ENCODE data around the gene SCIMP. TPM values are rescaled to one million over a fixed set of nuclear protein-coding genes. Genes with fewer than 3 reads are reported as not detected.
A peak's percentile ranks its signal among the peaks of the same experiment; 100 is the strongest.

SCIMP gene
- 1 to 10 TPM in 1 of 2 donors, under 1 TPM in 1; 0.64 to 2.3 TPM for total RNA-seq
- long read RNA-seq = 0 reads

- DNase-seq = peak; percentile 31 to 33
- ATAC-seq = no peak
- intact Hi-C loops (cut with DNase I, micrococcal nuclease) = no loop called here
Measured at GRCh38 chr17:5234645-5235576, at the start of gene SCIMP. SCIMP (minus strand) TSS chr17:5234860; CDS start chr17:5234755, 105 bp downstream.

GRCh38 chr17:5283571-5284315 is 49.1 kb upstream of the SCIMP start:
- no peak for ATAC-seq
- no peak for DNase-seq
- intact Hi-C loops (cut with DNase I, micrococcal nuclease) = no loop called here

GRCh38 chr17:5282642-5283217 is 48.1 kb upstream of the SCIMP start:
- DNase-seq (peak in 1 of 2 donors; percentile 28), ATAC-seq (no peak)
- intact Hi-C loops (cut with DNase I, micrococcal nuclease) = no loop called here

- DNase-seq = peak; percentile 90 to 94
- peak; percentile 91 for ATAC-seq
- intact Hi-C loops (cut with DNase I, micrococcal nuclease) = no loop called here
Measured at GRCh38 chr17:5281814-5282641, 47.4 kb upstream of the SCIMP start, which contains the start of gene RABEP1. RABEP1 (plus strand) TSS chr17:5282284; CDS start chr17:5282487, 203 bp downstream.

- intact Hi-C loops (cut with DNase I, micrococcal nuclease) = no loop called here
- ATAC-seq = no peak
Measured at GRCh38 chr17:5272322-5272721, 37.7 kb upstream of the SCIMP start.

GRCh38 chr17:5269241-5269960 is 34.7 kb upstream of the SCIMP start:
- no peak for ATAC-seq

More at GRCh38 chr17:5272322-5272721, 37.7 kb upstream of the SCIMP start:
- DNase-seq = no peak

GRCh38 chr17:5264893-5265292 is 30.2 kb upstream of the SCIMP start:
- intact Hi-C loops (cut with DNase I, micrococcal nuclease) = no loop called here
- no peak for DNase-seq
- ATAC-seq = peak; percentile 67

More at GRCh38 chr17:5269241-5269960, 34.7 kb upstream of the SCIMP start:
- intact Hi-C loops (cut with DNase I, micrococcal nuclease) = no loop called here
- DNase-seq = no peak

- intact Hi-C loops (cut with DNase I, micrococcal nuclease) = no loop called here
- ATAC-seq = no peak
- DNase-seq = no peak
Measured at GRCh38 chr17:5263441-5263840, 28.8 kb upstream of the SCIMP start.

GRCh38 chr17:5262416-5262991 is 27.8 kb upstream of the SCIMP start:
- ATAC-seq (peak; percentile 24), DNase-seq (no peak)
- intact Hi-C loops (cut with DNase I, micrococcal nuclease) = no loop called here

- no peak for DNase-seq
- no peak for ATAC-seq
- intact Hi-C loops (cut with DNase I, micrococcal nuclease) = no loop called here
Measured at GRCh38 chr17:5260542-5260941, 25.9 kb upstream of the SCIMP start.

GRCh38 chr17:5257124-5257523 is 22.5 kb upstream of the SCIMP start:
- DNase-seq (no peak), ATAC-seq (no peak)
- intact Hi-C loops (cut with DNase I, micrococcal nuclease) = no loop called here

- intact Hi-C loops (cut with DNase I, micrococcal nuclease) = no loop called here
- ATAC-seq (no peak), DNase-seq (no peak)
Measured at GRCh38 chr17:5254903-5255521, 20.4 kb upstream of the SCIMP start.

GRCh38 chr17:5254414-5254813 is 19.8 kb upstream of the SCIMP start:
- ATAC-seq = no peak

GRCh38 chr17:5249615-5250014 is 15.0 kb upstream of the SCIMP start:
- DNase-seq (peak in 1 of 2 donors; percentile 59), ATAC-seq (peak; percentile 86)
- intact Hi-C loops (cut with DNase I, micrococcal nuclease) = no loop called here

More at GRCh38 chr17:5254414-5254813, 19.8 kb upstream of the SCIMP start:
- intact Hi-C loops (cut with DNase I, micrococcal nuclease) = no loop called here
- no peak for DNase-seq

GRCh38 chr17:5248821-5249479 is 14.3 kb upstream of the SCIMP start:
- DNase-seq = no peak
- intact Hi-C loops (cut with DNase I, micrococcal nuclease) = no loop called here
- ATAC-seq = no peak

- intact Hi-C loops (cut with DNase I, micrococcal nuclease) = no loop called here
- no peak for ATAC-seq
- no peak for DNase-seq
Measured at GRCh38 chr17:5247621-5248020, 13.0 kb upstream of the SCIMP start.

Data from left colon (tissue), 2 donors.